Ureter (tissue), 1 donor: ENCODE results near the gene C19orf25. TPM values are rescaled to one million over a fixed set of nuclear protein-coding genes. Genes with fewer than 3 reads are reported as not detected.

Source experiments
- DNase-seq: peaks from one replicate; pipeline ENCODE4 v3.0.0-alpha.2; 2020; ENCODE audit warnings: low spot score
- total RNA-seq: library from RNA; stranded (reverse); gene quantifications from one replicate; pipeline ENCODE4 v1.2.4, GENCODE V29; 2023
- donor health status: DM: yes; HTN: yes; CAD: no.

The C19orf25 gene
- total RNA-seq, 1 donor from 2014 or later, result 23.9 TPM

GRCh38 chr19:1433119-1434039 lies 45.6 kb downstream of the C19orf25 start:
- no peak for DNase-seq

- DNase-seq, result no peak
These were observed 46.5 kb downstream of the C19orf25 start for GRCh38 chr19:1432507-1432887.

GRCh38 chr19:1431759-1432506 lies 47.1 kb downstream of the C19orf25 start:
- no peak for DNase-seq

- DNase-seq, result no peak
These were observed 48.8 kb downstream of the C19orf25 start for GRCh38 chr19:1430246-1430645.

GRCh38 chr19:1429750-1430149 lies 49.3 kb downstream of the C19orf25 start:
- DNase-seq, result no peak

GRCh38 chr19:1428738-1429391 lies 50.1 kb downstream of the C19orf25 start:
- DNase-seq, result no peak

- no peak for DNase-seq
These were observed 51.6 kb downstream of the C19orf25 start for GRCh38 chr19:1427221-1427920.

GRCh38 chr19:1426736-1427135 lies 52.3 kb downstream of the C19orf25 start:
- DNase-seq, result no peak

GRCh38 chr19:1425902-1426301 lies 53.1 kb downstream of the C19orf25 start:
- no peak for DNase-seq

- no peak for DNase-seq
These were observed 53.7 kb downstream of the C19orf25 start for GRCh38 chr19:1425102-1425837.

- DNase-seq, result no peak
These were observed 54.6 kb downstream of the C19orf25 start for GRCh38 chr19:1424192-1424955.

GRCh38 chr19:1423436-1424191 lies 55.4 kb downstream of the C19orf25 start:
- no peak for DNase-seq

Other genes starting within 250 kb of the C19orf25 start
- 0.73 TPM for gene CBARP, start 241.2 kb downstream of the C19orf25 start, total RNA-seq
- gene ATP5F1D, start 237.5 kb downstream of the C19orf25 start, total RNA-seq, result 144 TPM
- 121 TPM for gene MIDN, start 230.6 kb downstream of the C19orf25 start, total RNA-seq
- 524 TPM for gene CIRBP, start 209.9 kb downstream of the C19orf25 start, total RNA-seq
- gene FAM174C, start 203.7 kb downstream of the C19orf25 start, total RNA-seq, result 47.5 TPM
- gene EFNA2, start 193.3 kb downstream of the C19orf25 start, total RNA-seq, result 0.70 TPM
- gene NDUFS7, start 95.3 kb downstream of the C19orf25 start, total RNA-seq, result 93.5 TPM
- gene GAMT, start 77.7 kb downstream of the C19orf25 start, total RNA-seq, result 9.3 TPM
- 137 TPM for gene DAZAP1, start 71.6 kb downstream of the C19orf25 start, total RNA-seq
- gene RPS15, start 40.8 kb downstream of the C19orf25 start, total RNA-seq, result 1,085 TPM
- 0.26 TPM for gene APC2, start 29.1 kb downstream of the C19orf25 start, total RNA-seq
- gene PCSK4, start 11.1 kb upstream of the C19orf25 start, total RNA-seq, result 4.5 TPM
- 50.0 TPM for gene REEP6, start 12.0 kb upstream of the C19orf25 start, total RNA-seq
- 12.5 TPM for gene ADAMTSL5, start 33.8 kb upstream of the C19orf25 start, total RNA-seq
- gene PLK5, start 44.9 kb upstream of the C19orf25 start, total RNA-seq, result not detected
- 21.7 TPM for gene MEX3D, start 89.1 kb upstream of the C19orf25 start, total RNA-seq
- gene MBD3, start 113.7 kb upstream of the C19orf25 start, total RNA-seq, result 60.7 TPM
- 197 TPM for gene UQCR11, start 126.2 kb upstream of the C19orf25 start, total RNA-seq
- gene TCF3, start 173.4 kb upstream of the C19orf25 start, total RNA-seq, result 56.2 TPM